Dedifferentiated amniotic fluid mesenchymal stem cell (primary cell): ENCODE results near the gene ARL13B.
"Not testable (repeated sequence)": the region's sequence is repeated elsewhere in the genome, so short reads cannot be mapped to it uniquely, and the experiment has no call there.

Experiments
- DNase-seq: peaks from one replicate; pipeline ENCODE4 v3.0.0-alpha.2; 2016; ENCODE audit errors: extremely low spot score

Gene ARL13B

DNA sequence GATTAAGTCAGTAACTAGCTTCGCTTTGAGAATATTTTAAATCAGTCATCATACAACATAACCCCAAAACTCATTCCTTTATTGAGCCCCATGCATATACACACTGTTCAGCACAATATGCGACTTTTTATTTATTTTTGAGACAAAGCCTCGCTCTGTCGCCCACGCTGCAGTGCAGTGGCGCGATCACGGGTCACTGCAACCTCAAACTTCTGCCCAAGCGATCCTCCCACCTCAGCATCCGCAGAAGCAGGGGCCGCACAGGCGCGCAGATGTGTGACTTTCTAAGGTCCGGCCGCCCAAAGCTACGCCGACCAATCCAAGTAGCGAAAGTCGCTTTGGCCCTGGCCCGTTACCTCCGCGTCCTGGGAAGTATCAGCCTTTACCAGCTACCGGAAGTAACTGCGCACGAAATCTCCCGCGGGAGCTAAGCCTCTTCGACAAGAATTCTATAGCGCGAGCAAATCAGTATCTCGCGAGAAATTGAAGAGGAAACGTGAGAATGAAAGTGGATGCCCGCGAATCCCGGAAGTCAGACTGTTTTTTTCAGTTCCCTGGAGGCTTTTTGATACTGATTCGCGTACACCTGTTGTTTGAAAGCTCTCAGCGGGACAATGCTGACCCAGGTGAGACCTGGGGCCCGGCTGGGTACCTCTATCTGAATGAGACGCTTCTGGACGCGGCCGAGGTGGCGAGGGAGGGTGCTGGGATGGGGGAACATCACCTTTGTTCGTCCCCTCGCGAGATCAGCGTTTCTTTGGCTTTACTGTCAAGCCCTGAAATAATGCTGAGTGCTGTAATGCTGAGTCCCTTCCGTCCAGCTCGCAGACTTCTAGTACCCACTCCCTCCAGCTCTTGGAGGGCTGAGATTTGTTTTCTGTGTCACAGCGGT lies 82.8 kb downstream of the ARL13B start, which contains the start of the genes DHFR2 and NSUN3:
Gene DHFR2, minus strand, starts transcription at position 404 of the 892 bp plus-strand sequence. CDS start 1,405 bp downstream, outside the sequence.
Gene NSUN3, plus strand, starts transcription at position 549 of the 892 bp plus-strand sequence. Its CDS starts 66 bp downstream, at position 615.
- DNase-seq, result peak; percentile 99

DNA sequence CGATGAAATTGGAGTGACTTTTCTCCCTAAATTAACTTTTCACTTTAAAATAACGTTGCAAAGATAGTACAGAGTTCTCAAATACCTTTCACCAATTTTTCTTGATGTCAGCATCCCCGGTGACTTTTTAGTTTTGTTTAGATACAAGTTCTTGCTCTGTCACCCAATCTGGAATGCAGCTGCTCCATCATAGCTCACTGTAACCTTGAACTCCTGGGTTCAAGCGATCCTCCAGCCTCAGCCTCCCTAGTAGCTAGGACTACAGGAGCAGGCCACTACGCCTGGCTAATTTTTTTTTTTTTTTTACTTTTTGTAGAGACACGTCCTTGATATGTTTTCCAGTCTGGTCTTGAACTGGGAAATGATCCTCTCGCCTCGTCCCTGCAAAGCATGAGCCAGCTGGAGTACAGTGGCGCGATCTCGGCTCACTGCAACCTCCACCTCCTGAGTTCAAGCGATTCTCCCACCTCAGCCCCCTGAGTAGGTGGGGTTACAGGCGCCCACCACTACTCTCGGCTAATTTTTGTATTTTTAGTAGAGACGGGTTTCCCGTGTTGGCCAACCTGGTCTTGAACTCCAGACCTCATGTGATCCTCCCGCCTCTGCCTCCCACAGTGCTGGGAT lies 83.7 kb downstream of the ARL13B start:
- peak; percentile 34 for DNase-seq

- no peak for DNase-seq
Observed at GRCh38 chr3:94064243-94064860, 84.4 kb downstream of the ARL13B start.

DNA sequence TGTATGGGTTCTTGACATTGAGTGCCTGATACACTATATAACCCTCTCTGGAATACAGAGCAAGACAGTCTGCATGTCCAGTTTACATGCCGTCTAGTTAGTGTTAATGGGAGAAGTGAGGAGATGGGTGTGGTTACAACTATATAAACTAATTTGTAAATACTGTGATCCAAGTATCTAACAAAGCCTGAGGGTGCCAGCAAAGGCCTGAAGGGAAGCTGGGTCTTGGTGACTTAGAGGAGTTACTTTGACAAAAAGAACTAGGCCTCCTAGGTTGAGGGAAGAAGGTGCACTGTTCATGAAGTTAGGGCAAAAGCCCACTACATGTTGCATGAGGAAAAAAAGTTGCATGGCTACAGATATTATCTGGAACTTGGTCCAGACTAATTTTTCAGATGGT lies 85.2 kb downstream of the ARL13B start:
- no peak for DNase-seq

GRCh38 chr3:94065819-94066480 lies 86.0 kb downstream of the ARL13B start:
- no peak for DNase-seq

GRCh38 chr3:94066506-94067500 lies 86.8 kb downstream of the ARL13B start:
- no peak for DNase-seq

DNA sequence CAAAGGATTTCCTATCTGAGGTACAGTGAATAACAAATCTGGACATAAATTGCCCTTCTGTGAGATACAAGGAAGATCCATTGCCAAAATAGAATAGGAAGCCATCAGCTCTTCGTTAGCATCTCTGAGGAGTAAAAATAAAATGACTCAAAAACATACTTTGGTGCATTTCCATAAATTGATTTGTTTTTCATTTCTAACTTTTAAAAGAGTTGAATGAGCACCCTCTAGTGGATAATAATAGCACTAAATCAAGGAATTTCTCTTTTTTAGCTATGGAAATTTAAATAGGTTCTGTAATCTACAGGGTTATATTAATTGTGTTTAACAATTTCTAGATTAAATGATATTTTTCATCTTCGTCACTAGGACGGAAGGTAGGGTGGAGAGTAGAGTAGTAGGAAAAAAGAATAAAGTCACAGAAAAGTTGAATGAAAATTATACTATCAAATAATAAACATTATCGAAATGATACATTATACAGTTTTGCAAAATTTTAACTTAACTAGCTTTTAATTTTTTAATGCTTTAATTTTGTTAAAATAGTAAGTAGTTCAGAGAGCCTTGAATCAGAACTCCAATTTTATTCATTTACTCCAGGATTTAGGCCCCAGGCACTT lies 89.3 kb downstream of the ARL13B start:
- peak; percentile 55 for DNase-seq

GRCh38 chr3:94070341-94070911 lies 90.5 kb downstream of the ARL13B start:
- no peak for DNase-seq

DNA sequence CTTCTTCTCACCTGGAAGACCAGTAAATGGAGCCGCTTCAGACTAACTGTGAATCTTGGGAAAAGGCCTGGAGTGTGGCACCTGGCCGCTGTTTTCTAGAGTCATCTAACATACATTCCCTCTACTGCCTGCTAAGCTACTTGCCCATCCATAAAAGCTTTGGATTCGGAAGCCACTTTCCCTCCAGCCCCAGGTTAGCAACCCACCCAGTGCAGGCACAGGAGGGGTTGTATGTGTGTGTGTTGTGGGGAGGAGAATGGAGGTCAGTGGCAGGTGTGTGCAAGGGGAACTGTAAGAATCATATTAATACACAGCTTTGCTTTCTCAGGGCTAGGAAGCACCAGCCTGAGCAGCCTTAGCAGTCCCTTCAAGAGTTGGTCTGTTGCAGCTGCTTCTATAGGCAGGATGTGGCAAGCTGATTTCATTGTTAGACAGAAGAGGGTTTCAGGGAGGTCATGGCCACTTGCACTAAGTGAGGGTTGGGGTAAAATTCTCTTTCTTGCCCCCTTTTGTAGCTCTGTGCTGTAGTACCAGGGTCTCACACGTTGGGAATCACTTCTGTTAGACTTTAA lies 91.8 kb downstream of the ARL13B start:
- no peak for DNase-seq

DNA sequence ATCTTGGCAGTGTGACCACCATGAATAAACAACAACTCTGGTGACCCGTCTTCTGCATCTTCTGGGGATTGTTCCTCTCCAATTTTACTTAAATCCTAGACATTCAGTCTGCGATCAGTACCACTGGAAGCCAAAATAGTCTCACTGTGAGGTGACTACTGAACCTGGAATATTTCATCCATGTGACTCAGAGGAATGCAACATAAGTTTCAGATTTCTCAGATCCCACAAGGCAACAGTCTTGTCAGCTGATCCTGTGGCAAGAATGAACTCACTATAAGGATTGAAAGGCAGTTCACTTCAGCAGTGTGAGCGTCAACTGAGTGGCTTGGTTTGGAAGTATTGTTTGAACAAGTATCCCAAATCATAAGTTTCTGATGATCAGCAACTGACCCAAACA lies 96.1 kb downstream of the ARL13B start:
- DNase-seq, result no peak

DNA sequence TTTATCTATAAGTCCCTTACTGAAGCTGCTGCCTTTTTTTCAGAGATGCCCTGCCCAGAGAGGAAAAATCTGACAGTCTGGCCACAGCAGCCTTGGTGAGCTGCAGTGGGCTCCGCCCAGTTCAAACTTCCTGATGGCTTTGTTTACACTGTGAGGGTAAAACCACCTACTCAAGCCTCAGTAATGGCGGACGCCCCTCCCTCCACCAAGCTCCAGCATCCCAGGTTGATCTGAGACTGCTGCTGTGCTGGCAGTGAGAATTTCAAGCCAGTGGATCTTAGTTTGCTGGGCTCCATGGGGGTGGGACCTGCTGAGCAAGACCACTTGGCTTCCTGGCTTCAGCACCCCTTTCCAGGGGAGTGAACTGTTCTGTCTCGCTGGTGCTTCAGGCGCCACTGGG lies 100.6 kb downstream of the ARL13B start:
- DNase-seq, result not testable (repeated sequence)

DNA sequence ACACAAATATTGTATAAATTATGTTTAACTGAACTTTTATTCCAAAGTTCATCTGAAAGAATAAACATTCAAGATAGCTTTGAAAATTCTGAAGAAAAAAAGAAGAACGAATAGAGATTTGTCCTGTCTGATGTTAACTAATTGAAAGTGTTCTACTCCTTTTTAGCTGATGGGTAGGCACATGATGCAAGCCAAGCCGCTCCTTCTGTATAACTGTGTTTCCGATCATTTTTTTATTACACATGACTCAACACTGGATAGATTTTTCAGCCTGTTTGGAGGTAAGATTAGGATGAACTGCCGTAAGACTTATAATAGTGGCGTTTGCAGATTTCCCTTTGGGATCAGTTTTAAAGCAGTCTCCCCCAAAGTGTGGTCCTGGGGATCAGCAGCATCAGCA lies 101.9 kb downstream of the ARL13B start:
- no peak for DNase-seq

DNA sequence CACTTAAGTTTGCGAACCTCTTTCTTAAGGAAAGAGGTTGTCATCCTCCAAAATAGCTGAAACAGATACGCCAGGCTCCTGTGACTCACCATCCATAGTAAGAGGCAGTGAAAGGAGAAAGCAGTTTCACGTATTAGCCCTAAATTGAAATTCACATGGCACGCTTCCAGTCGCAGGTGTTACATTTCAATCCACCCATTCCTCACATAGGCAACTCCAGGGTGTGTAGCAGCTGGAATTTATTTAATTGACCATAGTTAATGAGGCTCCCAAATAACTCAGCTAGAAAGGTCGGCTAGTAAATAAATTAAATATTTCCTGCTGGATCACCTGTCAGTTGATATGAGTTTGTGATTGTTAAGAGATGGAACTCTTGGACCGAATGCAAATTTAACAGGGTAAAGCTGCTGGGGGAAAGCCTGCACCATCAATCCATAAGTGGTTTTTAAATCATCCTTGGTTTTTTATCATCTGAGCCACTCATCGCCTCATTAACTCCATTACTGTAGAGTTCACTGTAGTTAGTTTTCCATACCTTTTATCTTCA lies 102.5 kb downstream of the ARL13B start:
- no peak for DNase-seq

GRCh38 chr3:94083261-94083660 lies 103.3 kb downstream of the ARL13B start:
- DNase-seq, result no peak

DNA sequence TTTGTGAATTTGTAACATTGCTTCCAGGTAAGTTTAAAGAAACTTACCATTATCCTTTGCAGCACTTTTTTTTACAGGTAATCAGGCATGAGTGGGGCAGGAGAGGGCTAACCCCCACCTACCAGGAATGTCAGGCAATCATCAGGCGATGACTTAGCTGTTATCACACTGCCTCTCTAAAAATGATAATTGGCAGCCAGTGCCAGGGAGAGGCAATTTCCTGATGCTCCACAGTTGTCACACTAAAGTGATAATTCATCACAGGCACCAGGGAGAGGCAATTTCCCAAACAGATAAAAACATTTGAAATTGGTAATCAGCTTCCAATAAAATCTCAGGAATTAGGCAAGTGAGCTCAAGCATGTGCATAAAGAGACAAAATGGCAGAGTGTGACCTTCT lies 109.2 kb downstream of the ARL13B start:
- no peak for DNase-seq

DNA sequence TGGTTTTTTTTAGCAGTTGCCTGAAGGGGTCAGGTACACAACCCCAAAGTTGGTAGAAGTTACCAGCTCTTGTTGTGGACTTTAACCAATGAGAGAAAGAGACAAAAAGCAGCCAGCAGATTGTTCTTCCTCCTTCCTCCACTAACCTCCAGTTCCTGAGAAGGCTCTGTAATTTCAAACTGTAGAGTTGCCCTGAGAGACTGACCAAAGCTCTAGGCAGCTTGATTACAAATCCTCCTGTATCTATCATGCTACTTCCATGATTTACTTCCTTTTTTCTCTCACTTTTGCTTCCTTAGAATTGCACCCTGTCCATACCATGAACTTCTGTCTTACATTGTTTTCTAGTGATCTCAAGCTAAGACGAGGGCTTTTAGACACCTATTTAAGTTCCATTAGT lies 112.1 kb downstream of the ARL13B start:
- no peak for DNase-seq

DNA sequence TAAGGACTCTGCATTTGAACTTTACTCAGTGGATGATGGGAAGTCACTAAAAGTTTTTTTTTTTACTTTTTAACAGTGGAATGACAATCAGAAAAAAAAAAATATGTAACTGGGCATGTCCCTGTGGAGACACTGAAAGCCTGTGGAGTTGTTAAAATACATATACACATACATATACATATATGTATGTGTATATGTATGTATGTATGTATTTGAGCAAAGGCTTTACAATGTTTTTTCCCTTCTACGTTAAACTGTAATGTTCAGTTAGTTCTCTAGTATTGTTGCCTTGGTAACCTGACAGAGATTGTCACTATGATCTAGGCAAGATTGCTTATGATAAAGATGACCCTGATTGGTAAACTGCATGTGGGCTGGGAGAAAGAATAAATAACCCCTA lies 113.2 kb downstream of the ARL13B start:
- no peak for DNase-seq

- DNase-seq, result no peak
Observed at GRCh38 chr3:94095111-94095510, 115.2 kb downstream of the ARL13B start.

DNA sequence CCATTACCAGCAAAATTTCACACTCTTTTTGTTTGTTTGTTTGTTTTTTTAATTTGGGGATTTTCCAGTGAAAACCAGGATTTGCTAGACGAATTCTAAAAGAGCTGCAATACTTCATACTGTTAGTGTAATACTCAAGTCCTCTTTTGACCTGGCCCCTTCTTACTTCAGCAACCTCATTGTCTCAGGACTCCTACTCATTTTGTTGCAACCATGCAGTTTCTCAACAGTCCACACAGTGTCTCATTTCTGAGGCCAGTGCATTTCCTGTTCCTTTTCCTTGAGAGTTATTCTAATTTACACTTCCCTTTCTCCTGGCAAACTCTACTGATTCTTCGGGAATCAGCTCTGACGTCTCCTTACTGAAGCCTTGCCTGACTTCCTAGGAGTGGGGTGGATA lies 118.5 kb downstream of the ARL13B start:
- no peak for DNase-seq
